ENCODE measurements around the gene VWA7.

The VWA7 gene

GRCh38 chr6:31806470-31807272 is 29.5 kb upstream of the VWA7 start, which contains the start of gene LSM2:
TSS of gene LSM2 (minus strand) at chr6:31806966. CDS start at chr6:31806757, 209 bp downstream.
- POLR2A ChIA-PET = interaction anchor here (0.6 to 4.8 kb wide), 37 partner anchors 8 to 275 kb away, joined by 3 to 187 read pairs (median 7); partner anchors contain the start of genes ABHD16A, BAG6, C6orf47 and CLIC1
- TF ChIP-seq RBAK (tag by site-specific recombination; IDR thresholded peaks at IDR 0.05) = no peak
- peak; percentile 70 for TF ChIP-seq ZNF366 (tag by site-specific recombination; conservative IDR thresholded peaks at IDR 0.05)
- peak; percentile 89 for TF ChIP-seq ZEB2 (tag by site-specific recombination; IDR thresholded peaks at IDR 0.05)
- TF ChIP-seq BCL11A (tag by site-specific recombination; IDR thresholded peaks at IDR 0.05; ENCODE audit: low read depth) = no peak
- 0 out of 2 replicates have a peak, but pooled peaks have one; percentile 42 for TF ChIP-seq ZNF324 (tag by site-specific recombination; IDR thresholded peaks at IDR 0.05)
- TF ChIP-seq OVOL3 (tag by site-specific recombination; IDR thresholded peaks at IDR 0.05) = no peak
- TF ChIP-seq ZNF776 (tag by site-specific recombination; IDR thresholded peaks at IDR 0.05; ENCODE audit: borderline replicate concordance) = no peak
- peak; percentile 37; the same call in 1 of the 2 replicates for TF ChIP-seq ZNF843 (tag by site-specific recombination; IDR thresholded peaks at IDR 0.05)
- TF ChIP-seq ZNF639 (tag by site-specific recombination; IDR thresholded peaks at IDR 0.05) = 0 out of 2 replicates have a peak, but pooled peaks have one; percentile 27
- peak; percentile 97 for TF ChIP-seq ZIC2 (tag by site-specific recombination; IDR thresholded peaks at IDR 0.05)
- peak; percentile 77 for TF ChIP-seq SP7 (tag by site-specific recombination; IDR thresholded peaks at IDR 0.05)
- no peak for TF ChIP-seq ZNF529 (tag by site-specific recombination; IDR thresholded peaks at IDR 0.05; ENCODE audit: insufficient replicate concordance)
- TF ChIP-seq GLIS1 (tag by site-specific recombination; IDR thresholded peaks at IDR 0.05) = peak; percentile 44
- peak; percentile 95 for TF ChIP-seq ZNF423 (tag by site-specific recombination; IDR thresholded peaks at IDR 0.05)
- peak; percentile 66; the same call in 1 of the 2 replicates for TF ChIP-seq KLF8 (tag by site-specific recombination; IDR thresholded peaks at IDR 0.05)
- TF ChIP-seq INSM2 (tag by site-specific recombination; IDR thresholded peaks at IDR 0.05) = peak; percentile 31; the same call in 1 of the 2 replicates
- peak; percentile 76 for TF ChIP-seq ZFP37 (tag by site-specific recombination; IDR thresholded peaks at IDR 0.05)
- TF ChIP-seq ZNF2 (tag by site-specific recombination; IDR thresholded peaks at IDR 0.05) = peak; percentile 45; the same call in 1 of the 2 replicates
- TF ChIP-seq SP2 (tag by site-specific recombination; IDR thresholded peaks at IDR 0.05) = peak; percentile 92
- 0 out of 2 replicates have a peak, but pooled peaks have one; percentile 23 for TF ChIP-seq ZBTB7A (tag by site-specific recombination; IDR thresholded peaks at IDR 0.05; ENCODE audit: low read depth)
- peak; percentile 60; the same call in 1 of the 2 replicates for TF ChIP-seq ZBTB20 (tag by site-specific recombination; IDR thresholded peaks at IDR 0.05)
- TF ChIP-seq ZBTB21 (tag by site-specific recombination; IDR thresholded peaks at IDR 0.05) = peak; percentile 92
- TF ChIP-seq ZNF521 (tag by site-specific recombination; IDR thresholded peaks at IDR 0.05) = no peak
- no peak for TF ChIP-seq ZNF624 (tag by site-specific recombination; IDR thresholded peaks at IDR 0.05)
- peak; percentile 78 for TF ChIP-seq ZNF561 (tag by site-specific recombination; IDR thresholded peaks at IDR 0.05; ENCODE audit: borderline replicate concordance)
- peak; percentile 50; the same call in 1 of the 2 replicates for TF ChIP-seq REST (tag by site-specific recombination; IDR thresholded peaks at IDR 0.05)
- no peak for TF ChIP-seq ZNF544 (tag by site-specific recombination; IDR thresholded peaks at IDR 0.05)
- peak; percentile 78; the same call in 1 of the 2 replicates for TF ChIP-seq ZBTB10 (tag by site-specific recombination; IDR thresholded peaks at IDR 0.05)
- no peak for TF ChIP-seq KLF10 (tag by site-specific recombination; IDR thresholded peaks at IDR 0.05)

More at GRCh38 chr6:31806470-31807272, 29.5 kb upstream of the VWA7 start, which contains the start of gene LSM2:
- no peaks in the 10 kb centered on the region for H3K4me1 ChIP-seq (ENCODE audit: control insufficient read depth, insufficient read depth, low read length)
- no peaks in the 10 kb centered on the region for H3K9me3 ChIP-seq (ENCODE audit: control insufficient read depth, insufficient read depth, low read depth, low read length)
- peak within 1 kb of the TSS; percentile 65 for H3K27ac ChIP-seq (ENCODE audit: extremely low read depth, low read depth, low read length)
- H3K36me3 ChIP-seq (ENCODE audit: control insufficient read depth in 2 of 2, insufficient read depth in 1 of 2, low read length in 2 of 2) = peaks cover 17 to 27% of the 10 kb centered on the region in 2 experiments; a peak in 2 of 3 replicates
- peak within 1 kb of the TSS; percentile 91 for H3K4me3 ChIP-seq (ENCODE audit: low read depth, low read length)
- CTCF ChIA-PET = interaction anchor here (0.6 to 5.0 kb wide), 21 partner anchors 10 to 616 kb away, joined by 3 to 55 read pairs (median 4); partner anchors contain the start of genes DDAH2, HSPA1B and VARS1
